ENCODE data around the gene PCDHB16.
A peak's percentile ranks its signal among the peaks of the same experiment; 100 is the strongest.
"Not testable (repeated sequence)": the region's sequence is repeated elsewhere in the genome, so short reads cannot be mapped to it uniquely, and the experiment has no call there.

Gene PCDHB16

GRCh38 chr5:141182248-141182647 is at the start of gene PCDHB16:
Gene PCDHB16, plus strand, starts transcription at chr5:141182387. Its CDS starts 173 bp downstream, at chr5:141182560.
- peak; percentile 28 for DNase-seq (ENCODE audit: low read depth, low spot score)

GRCh38 chr5:141135030-141135717 is 47.0 kb upstream of the PCDHB16 start, which contains the start of gene PCDHB5:
Gene PCDHB5, plus strand, starts transcription at chr5:141135206. Its CDS starts 229 bp downstream, at chr5:141135435.
- DNase-seq (ENCODE audit: low read depth, low spot score), result peak; percentile 48

- DNase-seq (ENCODE audit: low read depth, low spot score), result no peak
Measured at GRCh38 chr5:141135718-141136266, 46.4 kb upstream of the PCDHB16 start.

- not testable (repeated sequence) for DNase-seq (ENCODE audit: low read depth, low spot score)
Measured at GRCh38 chr5:141137346-141137745, 44.8 kb upstream of the PCDHB16 start.

- peak; percentile 4 for DNase-seq (ENCODE audit: low read depth, low spot score)
Measured at GRCh38 chr5:141149812-141150211, 32.4 kb upstream of the PCDHB16 start, which contains the start of gene PCDHB6. Gene PCDHB6, plus strand, starts transcription at chr5:141150057. Its CDS starts 201 bp downstream, at chr5:141150258.

- DNase-seq (ENCODE audit: low read depth, low spot score), result no peak
Measured at GRCh38 chr5:141150224-141150992, 31.8 kb upstream of the PCDHB16 start.

GRCh38 chr5:141150993-141151325 is 31.2 kb upstream of the PCDHB16 start:
- no peak for DNase-seq (ENCODE audit: low read depth, low spot score)

GRCh38 chr5:141151632-141152031 is 30.6 kb upstream of the PCDHB16 start:
- not testable (repeated sequence) for DNase-seq (ENCODE audit: low read depth, low spot score)

GRCh38 chr5:141152096-141152495 is 30.1 kb upstream of the PCDHB16 start:
- DNase-seq (ENCODE audit: low read depth, low spot score), result not testable (repeated sequence)

- DNase-seq (ENCODE audit: low read depth, low spot score), result no peak
Measured at GRCh38 chr5:141155540-141156374, 26.4 kb upstream of the PCDHB16 start.

GRCh38 chr5:141157356-141157755 is 24.8 kb upstream of the PCDHB16 start:
- DNase-seq (ENCODE audit: low read depth, low spot score), result not testable (repeated sequence)

GRCh38 chr5:141157901-141158300 is 24.3 kb upstream of the PCDHB16 start:
- DNase-seq (ENCODE audit: low read depth, low spot score), result not testable (repeated sequence)

GRCh38 chr5:141172381-141173204 is 9.6 kb upstream of the PCDHB16 start, which contains the start of gene PCDHB7:
Gene PCDHB7, plus strand, starts transcription at chr5:141172644. Its CDS starts 192 bp downstream, at chr5:141172836.
- peak; percentile 33 for DNase-seq (ENCODE audit: low read depth, low spot score)

- not testable (repeated sequence) for DNase-seq (ENCODE audit: low read depth, low spot score)
Measured at GRCh38 chr5:141174291-141175104, 7.7 kb upstream of the PCDHB16 start.

- no peak for DNase-seq (ENCODE audit: low read depth, low spot score)
Measured at GRCh38 chr5:141175933-141176332, 6.3 kb upstream of the PCDHB16 start.

- DNase-seq (ENCODE audit: low read depth, low spot score), result not testable (repeated sequence)
Measured at GRCh38 chr5:141177577-141178191, 4.5 kb upstream of the PCDHB16 start, which contains the start of gene PCDHB8. Gene PCDHB8, plus strand, starts transcription at chr5:141177790. Its CDS starts 245 bp downstream, at chr5:141178035.

GRCh38 chr5:141179371-141179770 is 2.8 kb upstream of the PCDHB16 start:
- not testable (repeated sequence) for DNase-seq (ENCODE audit: low read depth, low spot score)

- DNase-seq (ENCODE audit: low read depth, low spot score), result not testable (repeated sequence)
Measured at GRCh38 chr5:141179876-141180275, 2.3 kb upstream of the PCDHB16 start.

GRCh38 chr5:141180313-141180712 is 1.9 kb upstream of the PCDHB16 start:
- no peak for DNase-seq (ENCODE audit: low read depth, low spot score)
